ENCODE data around the gene ITFG1. TPM values are rescaled to one million over a fixed set of nuclear protein-coding genes. Genes with fewer than 3 reads are reported as not detected.

ITFG1 gene
- total and polyA plus RNA-seq, 2 of the 8 experiments (the other 6 are each of a cell fraction or from before 2014, with no cell fraction given): 13.8 to 22.2 TPM

DNA sequence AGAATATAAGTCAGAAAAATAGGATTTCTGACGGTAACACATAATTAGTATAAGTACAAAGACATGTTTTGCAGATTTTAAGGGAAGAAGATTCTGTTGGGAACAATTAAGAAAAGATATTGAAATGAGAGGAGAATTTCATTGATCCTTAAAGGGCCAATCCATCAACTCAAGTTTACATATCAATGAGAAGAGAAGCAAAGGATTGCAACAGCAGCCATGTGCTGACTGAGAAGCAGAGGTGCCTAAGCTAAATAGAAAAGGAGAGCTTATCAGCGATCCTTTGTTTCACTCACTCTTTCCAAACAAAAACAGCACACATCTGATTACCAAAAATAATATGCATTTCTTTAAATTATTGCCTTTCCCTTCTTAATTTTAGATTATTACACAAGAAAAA lies 94.6 kb downstream of the ITFG1 start:
- H3K4me2 ChIP-seq (ENCODE audit: insufficient read depth in 1 of 2, low read depth in 2 of 2, low read length in 2 of 2): peak overlapping the region in 1 of 2 experiments; percentile 46; a peak in 2 of 4 replicates
- 18% methylated on average over 2 of the region's 2 CpGs; no CpG with 5 or more reads in 1 of the 2 experiments for WGBS, 2 experiments (ENCODE audit: extremely low coverage in 1 of 2, insufficient coverage in 1 of 2, insufficient read length in 1 of 2, insufficient replicate concordance in 2 of 2, low coverage in 1 of 2, low lambda C conversion rate in 2 of 2, missing lambda C conversion rate in 1 of 2)
- no peak overlapping the region for H2BK15ac ChIP-seq (ENCODE audit: low read length)
- no peak overlapping the region for H4K5ac ChIP-seq (ENCODE audit: insufficient read length, low read depth, low read length)
- DNase-seq (ENCODE audit: low read depth in 1 of 2, low spot score in 2 of 2) (no peak), FAIRE-seq (peak; percentile 50)
- no peaks in the 10 kb centered on the region for H3K36me3 ChIP-seq (ENCODE audit: control insufficient read depth in 2 of 4, insufficient read depth in 4 of 4, low read length in 3 of 4)
- no peak overlapping the region for H3K23ac ChIP-seq (ENCODE audit: insufficient read length)
- H2BK5ac ChIP-seq (ENCODE audit: low read depth, low read length): no peak overlapping the region
- no peak overlapping the region for H4K91ac ChIP-seq (replicated peaks; ENCODE audit: insufficient read length, low read length)
- no peaks in the 10 kb centered on the region for H3K79me2 ChIP-seq (ENCODE audit: control insufficient read depth in 1 of 2, insufficient read depth in 2 of 2, low read length in 2 of 2)
- H3K9ac ChIP-seq (replicated peaks in 1 of 4; ENCODE audit: extremely low read depth in 1 of 4, low read depth in 3 of 4, low read length in 3 of 4): no peak overlapping the region
- H3K23me2 ChIP-seq (ENCODE audit: low read depth, low read length): no peaks in the 10 kb centered on the region
- peak overlapping the region in 1 of 4 experiments; percentile 34; a peak in 1 of 8 replicates for H3K4me3 ChIP-seq (ENCODE audit: extremely low read depth in 1 of 4, insufficient read depth in 2 of 4, low read depth in 3 of 4, low read length in 4 of 4)
- no peak overlapping the region for H2BK12ac ChIP-seq (ENCODE audit: low read depth, low read length)
- no peak overlapping the region for H2BK120ac ChIP-seq (replicated peaks; ENCODE audit: low read depth, low read length)
- H2AFZ ChIP-seq (ENCODE audit: low read length): no peak overlapping the region
- CTCF ChIA-PET (ENCODE audit: partially characterized antibody): no interaction called here
- POLR2A ChIA-PET (ENCODE audit: partially characterized antibody): interaction anchor here (1.0 kb wide), 1 partner anchor 11 kb away, joined by 3 read pairs; no protein-coding TSS in a partner anchor
- H3K27ac ChIP-seq (ENCODE audit: low read depth, low read length): no peak overlapping the region
- peaks cover 0 to 2% (median 0%) of the 10 kb centered on the region in 4 experiments; a peak in 3 of 7 replicates for H3K27me3 ChIP-seq (replicated peaks in 1 of 4; ENCODE audit: control insufficient read depth in 3 of 4, extremely low read depth in 1 of 4, insufficient read depth in 3 of 4, low read length in 3 of 4)
- H2AK5ac ChIP-seq (ENCODE audit: low read depth, low read length): no peak overlapping the region
- peaks cover 3 to 18% (median 12%) of the 10 kb centered on the region in 4 experiments for H3K4me1 ChIP-seq (replicated peaks in 1 of 4; ENCODE audit: control insufficient read depth in 3 of 4, insufficient read depth in 4 of 4, low read length in 3 of 4)
- H3K18ac ChIP-seq (ENCODE audit: extremely low read depth, low read length): no peak overlapping the region; the same call in 1 of the 2 replicates
- H4K20me1 ChIP-seq (replicated peaks in 1 of 2; ENCODE audit: control insufficient read depth in 1 of 2, insufficient read depth in 2 of 2, low read length in 2 of 2): no peaks in the 10 kb centered on the region
- no peak overlapping the region for H4K8ac ChIP-seq (ENCODE audit: extremely low read depth, insufficient read depth, low read length)
- no peaks in the 10 kb centered on the region for H3K9me3 ChIP-seq (ENCODE audit: insufficient read depth in 2 of 2, low read depth in 1 of 2, low read length in 1 of 2)
- H3K56ac ChIP-seq (replicated peaks; ENCODE audit: insufficient read length, low read depth, low read length): no peak overlapping the region
- H2BK20ac ChIP-seq (ENCODE audit: low read length): no peak overlapping the region
- no peak overlapping the region for H3K14ac ChIP-seq (ENCODE audit: insufficient read length)
- H3K79me1 ChIP-seq (ENCODE audit: low read depth, low read length): no peaks in the 10 kb centered on the region
- H3K4ac ChIP-seq (replicated peaks; ENCODE audit: insufficient read length, low read depth, low read length): no peak overlapping the region
- TF ChIP-seq NANOG (IDR thresholded peaks at IDR 0.05; ENCODE audit: insufficient read depth, low read depth, low read length, poor library complexity, severe bottlenecking) (peak; percentile 55), SP1 (IDR thresholded peaks at IDR 0.05; ENCODE audit: low read depth, low read length) (no peak), CEBPB (IDR thresholded peaks at IDR 0.05; ENCODE audit: low read depth, low read length) (peak; percentile 95), CHD2 (IDR thresholded peaks at IDR 0.05; ENCODE audit: low read length) (no peak), POLR2AphosphoS5 (IDR thresholded peaks at IDR 0.05; ENCODE audit: low read depth, low read length) (no peak), POU5F1 (IDR thresholded peaks at IDR 0.05; ENCODE audit: low read depth, low read length) (0 out of 2 replicates have a peak, but pooled peaks have one; percentile 8)
- TF ChIP-seq, protein P1, sequence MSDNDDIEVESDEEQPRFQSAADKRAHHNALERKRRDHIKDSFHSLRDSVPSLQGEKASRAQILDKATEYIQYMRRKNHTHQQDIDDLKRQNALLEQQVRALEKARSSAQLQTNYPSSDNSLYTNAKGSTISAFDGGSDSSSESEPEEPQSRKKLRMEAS (IDR thresholded peaks at IDR 0.05): peak; percentile 87
- TF ChIP-seq, protein P2, sequence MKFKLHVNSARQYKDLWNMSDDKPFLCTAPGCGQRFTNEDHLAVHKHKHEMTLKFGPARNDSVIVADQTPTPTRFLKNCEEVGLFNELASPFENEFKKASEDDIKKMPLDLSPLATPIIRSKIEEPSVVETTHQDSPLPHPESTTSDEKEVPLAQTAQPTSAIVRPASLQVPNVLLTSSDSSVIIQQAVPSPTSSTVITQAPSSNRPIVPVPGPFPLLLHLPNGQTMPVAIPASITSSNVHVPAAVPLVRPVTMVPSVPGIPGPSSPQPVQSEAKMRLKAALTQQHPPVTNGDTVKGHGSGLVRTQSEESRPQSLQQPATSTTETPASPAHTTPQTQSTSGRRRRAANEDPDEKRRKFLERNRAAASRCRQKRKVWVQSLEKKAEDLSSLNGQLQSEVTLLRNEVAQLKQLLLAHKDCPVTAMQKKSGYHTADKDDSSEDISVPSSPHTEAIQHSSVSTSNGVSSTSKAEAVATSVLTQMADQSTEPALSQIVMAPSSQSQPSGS (IDR thresholded peaks at IDR 0.05; ENCODE audit: low read length): no peak

Data from H1 (cell line).